A549 (cell line): ENCODE measurements around the gene HNF1A.

Experiments used
- CBX8 ChIP-seq: fragments of 200-600 bp; sonication (generic); IDR thresholded peaks from 2 replicates; pipeline ENCODE4 v1.6.1; 2016
- CEBPB ChIP-seq, 2 experiments: fragments of >200 bp in 1 of 2; sonication (Bioruptor Twin) in 1 of 2; formaldehyde crosslinking in 1 of 2; IDR thresholded peaks; 2 replicates each; pipeline ENCODE4 v1.6.1; 2012 to 2016
- ELK1 ChIP-seq: fragments of 150-350 bp; IDR thresholded peaks from 2 replicates; pipeline ENCODE4 v1.6.1; 2014; ENCODE audit warnings: low read depth, mild to moderate bottlenecking, low read length
- EP300 ChIP-seq, 2 experiments: fragments of >200 bp; sonication (Bioruptor Twin); formaldehyde crosslinking; IDR thresholded peaks; 2 replicates in 1 of 2; 3 replicates in 1 of 2; pipeline ENCODE4 v1.6.1; 2016 to 2017
- RAD21 ChIP-seq, 2 experiments: fragments of >200 bp in 1 of 2; sonication (Bioruptor Twin) in 1 of 2; formaldehyde crosslinking in 1 of 2; IDR thresholded peaks in 1 of 2; conservative IDR thresholded peaks in 1 of 2; 2 replicates in 1 of 2; 3 replicates in 1 of 2; pipeline ENCODE4 v1.6.1; 2012 to 2018; ENCODE audit warnings: inconsistent platforms in 1 of 2
- REST ChIP-seq: fragments of 200-600 bp; sonication (generic); IDR thresholded peaks from 2 replicates; pipeline ENCODE4 v1.6.1; 2016; ENCODE audit warnings: antibody characterized with exemption, mild to moderate bottlenecking, moderate library complexity
- SMC3 ChIP-seq: fragments of >200 bp; sonication (Bioruptor Twin); formaldehyde crosslinking; IDR thresholded peaks from 3 replicates; pipeline ENCODE4 v1.6.1; 2018; ENCODE audit warnings: inconsistent platforms
- SREBF2 ChIP-seq: fragments of 450-650 bp; IDR thresholded peaks from 2 replicates; pipeline ENCODE4 v1.6.1; 2014; ENCODE audit warnings: mild to moderate bottlenecking, moderate library complexity
- TF ChIP-seq, protein P1 (sequence below): fragments of >200 bp; sonication (Bioruptor Twin); formaldehyde crosslinking; IDR thresholded peaks from 3 replicates; pipeline ENCODE4 v1.5.1; 2016

- no peak for TF ChIP-seq ELK1
- TF ChIP-seq, protein P1, sequence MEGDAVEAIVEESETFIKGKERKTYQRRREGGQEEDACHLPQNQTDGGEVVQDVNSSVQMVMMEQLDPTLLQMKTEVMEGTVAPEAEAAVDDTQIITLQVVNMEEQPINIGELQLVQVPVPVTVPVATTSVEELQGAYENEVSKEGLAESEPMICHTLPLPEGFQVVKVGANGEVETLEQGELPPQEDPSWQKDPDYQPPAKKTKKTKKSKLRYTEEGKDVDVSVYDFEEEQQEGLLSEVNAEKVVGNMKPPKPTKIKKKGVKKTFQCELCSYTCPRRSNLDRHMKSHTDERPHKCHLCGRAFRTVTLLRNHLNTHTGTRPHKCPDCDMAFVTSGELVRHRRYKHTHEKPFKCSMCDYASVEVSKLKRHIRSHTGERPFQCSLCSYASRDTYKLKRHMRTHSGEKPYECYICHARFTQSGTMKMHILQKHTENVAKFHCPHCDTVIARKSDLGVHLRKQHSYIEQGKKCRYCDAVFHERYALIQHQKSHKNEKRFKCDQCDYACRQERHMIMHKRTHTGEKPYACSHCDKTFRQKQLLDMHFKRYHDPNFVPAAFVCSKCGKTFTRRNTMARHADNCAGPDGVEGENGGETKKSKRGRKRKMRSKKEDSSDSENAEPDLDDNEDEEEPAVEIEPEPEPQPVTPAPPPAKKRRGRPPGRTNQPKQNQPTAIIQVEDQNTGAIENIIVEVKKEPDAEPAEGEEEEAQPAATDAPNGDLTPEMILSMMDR: no peak
- TF ChIP-seq RAD21 (conservative IDR thresholded peaks at IDR 0.05 in 1 of 2, IDR thresholded peaks at IDR 0.05 in 1 of 2): no peak
- TF ChIP-seq CEBPB (IDR thresholded peaks at IDR 0.05): no peak
- TF ChIP-seq SMC3: no peak
- TF ChIP-seq CBX8: no peak
- TF ChIP-seq EP300 (IDR thresholded peaks at IDR 0.05): no peak
- TF ChIP-seq SREBF2: no peak
- TF ChIP-seq REST: no peak
These were observed 47.3 kb downstream of the HNF1A start for GRCh38 chr12:121025442-121026226.
